HG03097 (cell line): Measurements from ENCODE around the gene DDX56.

ENCODE experiments used
- ATAC-seq: cut with Tn5 transposase; IDR thresholded peaks from one replicate; pipeline ENCODE4 v1.9.1; 2021; ENCODE audit not compliant: unreplicated experiment, low FRiP score

DDX56 gene

DNA sequence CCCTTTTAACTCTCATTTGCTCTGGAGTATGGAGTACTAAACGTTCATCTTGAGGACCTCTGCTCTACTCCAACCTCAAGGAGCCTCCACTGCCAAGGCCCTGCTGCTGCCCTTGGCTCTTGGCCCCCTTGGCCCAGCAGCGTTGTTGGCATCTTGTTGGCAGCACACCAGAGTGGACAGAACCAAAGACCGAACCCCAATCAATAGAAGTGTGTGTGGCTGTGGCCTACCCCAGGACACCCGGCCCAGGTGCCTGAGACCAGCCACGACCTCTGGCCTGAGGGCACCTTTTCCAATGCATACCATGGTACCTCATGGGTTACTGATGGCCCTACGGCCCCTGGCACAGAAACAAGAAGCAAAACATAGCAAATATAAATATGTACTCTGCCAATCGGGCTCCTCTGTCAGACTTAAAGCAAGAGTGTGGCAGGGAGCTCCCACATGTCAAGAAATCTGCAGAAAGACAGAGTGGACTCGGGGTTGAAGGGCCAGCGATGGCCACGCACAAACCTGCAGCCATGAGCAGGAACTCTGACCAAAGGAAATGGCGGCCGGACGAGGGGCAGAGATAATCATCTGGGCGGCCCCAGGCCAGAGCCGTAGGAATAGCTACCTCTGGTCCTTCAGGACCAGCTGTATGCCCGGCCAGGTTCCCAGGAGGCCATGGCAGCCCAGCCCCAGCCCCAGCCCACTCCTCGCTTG lies 35.5 kb downstream of the DDX56 start:
- no peak for ATAC-seq

DNA sequence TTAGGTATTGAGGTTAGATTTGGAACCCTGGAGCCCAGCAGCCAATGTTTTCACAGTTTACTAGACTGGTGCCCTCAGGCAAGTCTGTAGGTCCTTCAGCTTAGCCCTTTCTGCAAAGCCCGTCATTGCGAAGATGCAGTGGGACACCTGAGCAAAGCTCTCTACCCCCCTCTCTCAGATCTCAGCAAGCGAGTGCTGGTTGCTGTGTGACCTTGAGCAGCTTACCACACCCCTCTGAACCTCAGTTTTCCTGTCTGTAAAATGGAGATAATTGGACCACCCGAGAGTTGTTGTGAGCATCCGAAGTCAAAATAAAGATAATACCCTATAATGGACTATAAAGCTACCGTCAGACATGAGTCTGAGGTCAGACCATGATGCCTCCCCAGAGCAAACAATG lies 36.3 kb downstream of the DDX56 start:
- no peak for ATAC-seq

DNA sequence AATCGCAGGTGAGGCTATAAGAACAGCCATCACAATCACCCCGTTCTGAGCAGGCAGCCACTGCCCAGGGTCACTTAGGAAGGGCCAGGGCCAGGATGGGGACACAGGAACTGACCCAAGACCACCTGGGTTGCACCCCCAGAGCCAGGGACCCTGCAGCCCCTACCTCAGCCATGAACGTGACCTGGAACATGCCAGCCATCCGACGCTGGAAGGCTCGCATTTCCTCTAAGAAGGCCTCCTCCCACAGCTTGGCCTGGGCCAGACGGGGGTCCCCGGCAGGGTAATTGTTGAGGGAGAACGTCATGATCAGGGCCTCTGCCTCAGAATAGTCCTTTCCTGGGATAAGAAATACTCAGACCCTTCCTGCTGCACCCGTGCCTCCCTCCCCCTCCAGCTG lies 37.6 kb downstream of the DDX56 start:
- no peak for ATAC-seq

- ATAC-seq = no peak
These were observed 38.2 kb downstream of the DDX56 start for GRCh38 chr7:44535348-44536064.

GRCh38 chr7:44534501-44534900 lies 39.2 kb downstream of the DDX56 start:
- no peak for ATAC-seq

- no peak for ATAC-seq
These were observed 39.6 kb downstream of the DDX56 start for GRCh38 chr7:44534087-44534486.

- no peak for ATAC-seq
These were observed 40.2 kb downstream of the DDX56 start for GRCh38 chr7:44533301-44534055.

DNA sequence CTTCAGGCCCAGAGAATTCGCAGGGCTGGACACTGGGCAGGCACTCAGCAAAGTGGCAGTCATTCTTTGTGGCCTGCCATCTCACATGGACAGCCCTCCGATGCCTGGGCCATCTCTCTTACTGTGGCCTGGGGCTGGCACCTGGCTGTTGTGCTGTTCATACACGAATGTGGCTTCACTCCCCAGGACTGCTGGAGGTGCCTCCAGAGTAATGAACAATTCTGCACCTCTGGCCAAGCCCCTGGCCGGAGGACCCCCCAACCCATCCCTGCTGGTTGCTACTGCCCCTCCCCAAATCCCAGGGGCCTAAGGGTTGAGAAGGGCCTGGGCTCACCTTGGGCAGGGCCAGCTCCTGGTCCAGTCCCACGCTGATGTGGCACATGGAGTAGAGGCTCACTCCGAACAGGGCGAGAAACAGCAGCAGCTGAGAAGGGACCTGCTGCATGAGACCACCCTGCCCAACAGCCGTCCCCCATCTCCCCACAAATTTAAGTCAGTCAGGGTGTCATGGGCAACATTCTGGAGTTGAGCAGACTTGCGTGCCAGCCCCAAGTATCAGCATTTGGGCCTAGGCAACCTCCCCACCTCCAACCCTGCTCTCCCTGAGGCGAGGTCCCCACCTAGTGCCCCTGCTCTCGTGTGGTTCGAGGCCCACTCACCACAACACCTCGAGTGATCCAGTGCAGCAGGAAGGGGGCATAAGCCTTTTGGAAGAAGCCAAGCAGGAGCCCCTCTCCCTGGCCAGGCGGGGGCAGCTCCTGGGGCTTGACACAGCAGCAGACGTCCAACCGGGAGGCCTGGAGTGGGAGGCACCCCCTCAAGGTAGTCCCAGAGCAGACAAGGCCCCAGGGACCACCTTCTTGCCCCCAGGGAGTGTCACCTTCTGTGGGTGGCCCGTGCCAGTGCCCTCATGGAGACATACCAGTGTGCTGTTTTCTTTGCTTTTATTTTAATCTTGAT lies 42.0 kb downstream of the DDX56 start:
- ATAC-seq = no peak

DNA sequence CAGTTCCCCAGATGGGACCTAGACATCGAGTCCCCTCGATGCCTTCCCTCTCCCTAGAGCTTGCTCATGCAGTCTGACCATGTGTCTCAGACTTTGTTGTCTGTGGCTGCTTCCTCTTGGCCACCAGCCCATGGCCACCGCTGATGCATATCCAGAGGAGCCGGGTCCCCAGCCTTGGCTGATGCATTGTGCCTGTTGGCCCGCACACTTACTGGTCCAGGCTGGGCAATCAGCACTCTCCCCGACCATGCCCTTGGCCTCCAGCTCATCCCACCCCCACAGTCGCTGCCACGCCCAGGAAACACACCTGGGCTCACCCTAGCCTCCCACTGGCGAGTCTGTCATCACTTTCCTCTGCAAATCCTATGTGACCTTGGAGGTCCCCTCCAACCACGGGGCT lies 42.7 kb downstream of the DDX56 start:
- no peak for ATAC-seq

DNA sequence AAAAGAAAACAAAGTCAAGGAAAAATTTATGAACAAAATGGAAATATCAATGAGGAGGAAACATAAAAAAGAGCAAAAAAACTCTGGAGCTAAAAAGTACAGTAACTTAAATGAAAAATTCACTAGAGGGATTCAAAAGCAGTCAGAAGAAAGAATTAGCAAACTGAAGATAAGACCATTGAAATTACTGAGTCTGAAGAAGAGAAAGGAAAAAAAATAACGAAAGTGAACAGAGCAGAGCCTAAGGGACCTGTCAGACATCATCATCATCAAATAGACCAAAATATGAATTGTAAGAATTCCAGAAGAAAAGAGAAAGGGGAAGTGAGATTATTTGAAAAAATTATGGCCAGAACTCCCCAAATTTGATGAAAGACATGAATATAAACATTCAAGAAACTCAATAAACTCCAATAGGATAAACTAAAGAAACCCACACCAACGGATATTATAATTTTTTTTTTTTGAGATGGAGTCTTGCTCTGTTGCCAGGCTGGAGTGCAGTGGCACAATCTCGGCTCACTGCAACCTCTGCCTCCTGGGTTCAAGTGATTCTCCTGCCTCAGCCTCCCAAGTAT lies 48.8 kb downstream of the DDX56 start:
- ATAC-seq = no peak

DNA sequence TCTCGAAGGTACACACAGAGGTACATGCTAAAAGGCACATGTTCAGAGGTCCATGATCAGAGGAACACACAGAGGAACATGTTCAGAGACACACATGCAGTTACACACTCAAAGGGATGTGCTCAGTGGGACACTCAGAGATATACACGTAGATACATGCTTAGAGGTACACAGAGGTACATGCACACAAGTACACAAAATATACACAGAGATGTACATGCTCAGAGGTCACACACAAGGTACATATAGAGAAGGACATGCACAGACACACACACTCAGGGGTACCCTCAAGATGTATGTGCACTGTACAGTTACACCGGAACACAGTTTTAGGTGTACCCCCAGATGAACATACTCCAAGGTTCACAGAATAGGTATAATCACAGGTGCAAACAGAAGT lies 51.4 kb downstream of the DDX56 start:
- ATAC-seq = no peak

- no peak for ATAC-seq
These were observed 52.2 kb downstream of the DDX56 start for GRCh38 chr7:44521347-44522095.

DNA sequence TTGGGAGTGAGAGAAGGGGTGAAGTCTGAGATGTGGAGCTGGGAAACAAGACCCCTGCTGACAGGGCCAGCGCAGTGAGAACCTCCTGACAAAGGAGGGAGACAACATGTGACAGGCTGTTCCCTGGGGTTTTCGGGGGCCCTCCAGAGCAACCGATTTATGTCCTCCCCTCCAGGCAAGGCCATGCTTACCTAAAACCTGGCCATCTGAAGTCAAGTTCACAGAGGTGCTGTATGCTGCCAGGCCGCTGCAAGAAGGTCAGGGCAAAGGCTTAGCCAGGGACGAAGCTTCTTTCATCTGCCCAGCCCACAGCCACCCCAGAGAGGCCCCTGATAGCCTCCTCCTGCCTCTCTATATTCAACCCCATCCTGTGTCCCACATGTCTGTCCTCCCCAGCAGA lies 53.1 kb downstream of the DDX56 start:
- no peak for ATAC-seq

DNA sequence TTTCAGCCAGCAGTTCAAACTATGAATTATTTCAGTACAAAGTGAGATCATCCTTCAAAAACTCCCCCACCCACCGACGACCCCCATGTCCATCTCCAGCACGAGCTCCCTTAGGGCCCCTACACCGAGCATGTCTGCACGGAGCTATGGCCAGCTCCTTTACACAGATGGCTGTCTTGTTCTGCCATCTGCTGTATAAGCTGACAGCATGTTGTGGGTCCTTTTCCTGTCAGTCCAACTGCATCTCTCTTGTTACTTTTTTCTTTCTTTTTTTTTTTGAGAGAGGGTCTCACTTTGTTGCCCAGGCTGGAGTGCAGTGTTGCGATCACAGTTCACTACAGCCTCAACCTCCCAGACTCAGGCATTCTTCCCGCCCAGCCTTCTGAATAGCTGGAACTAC lies 54.2 kb downstream of the DDX56 start:
- ATAC-seq = no peak

DNA sequence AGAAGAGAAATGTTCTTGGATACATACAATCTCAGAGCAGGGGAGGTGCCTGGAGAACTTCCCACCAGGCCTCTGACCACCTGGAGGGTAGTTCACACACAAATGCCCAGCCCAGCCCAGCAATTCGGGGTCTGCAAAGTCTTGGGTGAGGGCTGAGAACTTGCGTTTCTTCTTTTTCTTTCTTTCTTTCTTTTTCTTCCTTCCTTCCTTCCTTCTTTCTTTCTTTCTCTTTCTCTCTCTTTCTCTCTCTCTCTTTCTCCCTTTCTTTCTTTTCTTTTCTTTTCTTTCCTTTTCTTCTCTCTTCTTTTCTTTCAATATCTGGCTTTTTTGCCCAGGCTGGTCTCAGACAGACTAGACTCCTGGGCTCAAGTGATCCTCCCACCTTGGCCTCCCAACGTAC lies 54.9 kb downstream of the DDX56 start:
- no peak for ATAC-seq

GRCh38 chr7:44517175-44517574 lies 56.5 kb downstream of the DDX56 start:
- ATAC-seq = no peak
